Measurements from ENCODE around the gene TMED6.
"Not testable (repeated sequence)": the region's sequence is repeated elsewhere in the genome, so short reads cannot be mapped to it uniquely, and the experiment has no call there.

Gene TMED6

DNA sequence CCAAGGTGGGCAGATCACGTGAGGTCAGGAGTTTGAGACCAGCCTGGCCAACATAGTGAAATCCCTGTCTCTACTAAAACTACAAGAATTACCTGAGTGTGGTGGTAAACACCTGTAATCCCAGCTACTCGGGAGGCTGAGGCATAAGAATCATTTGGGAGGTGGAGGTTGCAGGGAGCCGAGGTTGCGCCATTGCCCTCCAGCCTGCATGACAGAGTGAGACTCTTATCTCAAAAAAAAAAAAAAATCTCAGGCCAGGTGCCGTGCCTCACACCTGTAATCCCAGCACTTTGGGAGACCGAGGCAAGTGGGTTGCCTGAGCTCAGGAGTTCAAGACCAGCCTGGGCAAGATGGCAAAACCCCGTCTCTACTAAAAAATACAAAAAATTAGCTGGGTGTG is 54.8 kb downstream of the TMED6 start:
- not testable (repeated sequence) for DNase-seq

DNA sequence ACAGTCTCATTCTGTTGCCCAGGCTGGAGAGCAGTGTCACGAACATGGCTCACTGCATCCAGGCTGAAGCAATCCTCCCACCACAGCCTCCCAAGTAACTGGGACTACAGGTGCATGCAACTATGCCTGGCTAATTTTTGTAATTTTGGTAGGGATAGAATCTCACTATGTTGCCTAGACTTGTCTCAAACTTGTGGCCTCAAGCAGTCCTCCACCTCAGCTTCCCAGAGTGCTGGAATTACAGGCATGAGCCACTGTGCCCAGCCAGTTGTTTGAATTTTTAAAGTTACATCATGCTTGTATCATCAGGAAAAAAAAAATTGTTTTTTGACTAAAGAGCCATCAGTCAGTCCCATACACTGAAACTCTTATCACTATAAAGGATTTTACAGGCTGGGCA is 57.5 kb downstream of the TMED6 start:
- DNase-seq = no peak

DNA sequence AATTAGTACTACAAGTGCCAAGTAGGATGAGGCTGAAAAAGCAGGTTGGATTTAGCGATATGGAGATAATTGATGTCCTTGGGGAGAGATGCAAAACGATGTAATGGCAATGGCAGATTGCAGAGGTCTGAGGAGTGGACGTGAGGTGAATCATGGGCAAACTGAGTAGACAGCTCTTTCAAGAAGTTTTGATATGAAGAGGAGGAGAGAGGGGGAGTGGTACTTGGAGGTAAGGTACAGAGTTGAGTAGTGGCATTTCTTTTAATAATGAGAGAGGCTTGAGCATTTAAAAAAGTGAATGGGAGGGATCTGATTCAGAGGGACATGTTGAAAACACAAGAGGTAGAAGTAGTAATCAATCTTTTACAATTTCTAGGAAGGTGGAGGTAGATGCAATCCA is 58.2 kb downstream of the TMED6 start:
- DNase-seq = no peak

All from stimulated activated CD4-positive, alpha-beta T cell treated with anti-CD3 and anti-CD28 coated beads, Interleukin-2, amount 100 ng/mL, for 24 hours (primary cell).